GM21447 (cell line): ENCODE measurements around the gene FOXP1.

Experiments used
- ATAC-seq: cut with Tn5 transposase; IDR thresholded peaks from one replicate; pipeline ENCODE4 v1.9.1; 2021; ENCODE audit not compliant: unreplicated experiment

Gene FOXP1

DNA sequence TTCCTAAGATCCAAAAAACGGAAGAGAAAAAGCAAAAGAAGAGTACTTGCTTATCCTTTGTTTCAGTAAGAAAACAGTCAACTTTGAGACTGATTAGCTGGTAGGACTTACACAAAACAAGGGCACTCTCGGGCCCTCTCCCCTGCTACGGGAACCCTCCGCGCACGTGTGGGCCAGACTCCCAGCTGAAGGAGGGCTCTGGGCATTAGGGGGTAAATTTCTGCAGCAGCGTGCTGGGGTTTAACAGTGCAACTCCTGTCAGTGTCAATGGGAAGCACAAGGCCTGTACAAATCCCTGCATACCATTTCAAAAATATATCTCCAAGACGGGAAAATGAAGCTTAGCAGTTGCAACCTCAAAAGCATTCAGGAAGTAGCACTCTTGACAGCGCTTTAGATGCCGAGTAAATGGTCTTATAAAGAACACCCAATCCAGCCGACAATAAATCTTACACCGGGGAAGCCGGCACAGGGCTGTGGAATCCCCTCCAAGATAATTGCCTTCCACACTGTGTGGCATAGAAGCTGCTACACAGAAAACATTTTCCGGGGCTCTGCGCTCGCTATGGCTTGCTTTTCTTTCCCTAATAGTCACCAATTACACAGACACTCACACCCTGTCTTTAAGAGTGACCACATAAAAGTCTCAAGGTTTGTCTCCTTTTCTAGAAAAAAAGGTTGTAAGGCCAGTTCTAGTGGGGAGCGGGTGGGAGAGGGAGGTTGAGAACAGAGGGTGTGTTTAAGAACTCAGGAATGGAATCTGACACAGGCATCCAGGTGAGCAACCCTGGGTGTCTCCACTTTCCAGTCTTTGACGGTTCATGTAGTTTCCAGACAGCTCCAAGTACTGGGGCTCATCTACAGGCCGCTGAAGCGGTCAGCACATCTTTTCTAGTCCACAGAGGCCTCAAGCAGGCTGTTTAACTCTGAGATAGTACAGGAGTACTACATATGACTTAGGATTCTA lies 512.7 kb downstream of the FOXP1 start:
- no peak for ATAC-seq

DNA sequence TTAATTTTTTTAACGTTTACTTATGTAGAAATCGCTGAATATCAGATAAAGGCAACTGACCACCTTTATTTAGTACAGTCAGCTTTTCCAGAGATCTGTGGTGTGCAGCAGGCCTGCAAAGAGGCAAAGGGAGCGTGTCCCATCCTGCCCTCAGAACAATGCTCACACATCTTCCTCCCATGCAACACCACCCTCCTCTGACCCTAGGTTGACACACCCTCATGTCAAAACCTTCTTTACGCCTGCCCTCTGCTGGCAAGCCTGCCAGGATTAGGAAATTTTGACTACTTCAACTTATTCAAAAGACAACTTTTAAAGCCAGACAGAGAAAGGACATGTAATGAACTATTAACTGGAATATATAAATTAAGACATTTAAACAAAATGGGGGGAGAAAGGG lies 513.7 kb downstream of the FOXP1 start:
- no peak for ATAC-seq

DNA sequence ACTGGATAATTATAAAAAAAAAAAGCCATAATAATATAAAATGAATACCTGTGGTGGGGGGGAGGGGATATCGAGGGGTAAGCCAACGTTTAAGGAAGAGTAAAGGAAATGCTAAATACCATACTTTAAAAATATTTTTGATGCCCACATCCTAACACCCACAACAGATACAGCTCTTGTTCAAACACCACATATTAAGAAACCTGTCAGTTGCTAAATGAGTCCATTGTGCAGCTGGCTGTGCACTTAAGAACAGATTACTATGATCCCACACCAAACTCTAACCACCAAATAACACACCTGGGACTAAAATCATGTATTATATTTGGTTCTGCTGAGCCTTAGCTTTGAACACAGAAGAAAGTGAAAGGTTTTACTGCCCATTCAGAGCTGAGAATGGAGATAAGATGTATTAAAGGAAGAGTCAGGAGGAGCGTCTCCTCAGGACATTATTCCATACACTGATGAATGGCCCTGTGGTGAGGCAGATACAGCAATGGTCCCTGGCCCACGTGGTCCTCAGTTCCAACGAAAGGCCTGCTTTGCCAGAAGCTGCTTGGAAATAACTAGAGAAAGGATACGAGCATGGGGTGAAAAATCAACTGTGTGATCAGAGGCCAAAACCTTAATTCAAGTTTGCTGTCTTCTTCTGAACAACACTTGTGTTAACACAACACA lies 515.4 kb downstream of the FOXP1 start:
- ATAC-seq: no peak

DNA sequence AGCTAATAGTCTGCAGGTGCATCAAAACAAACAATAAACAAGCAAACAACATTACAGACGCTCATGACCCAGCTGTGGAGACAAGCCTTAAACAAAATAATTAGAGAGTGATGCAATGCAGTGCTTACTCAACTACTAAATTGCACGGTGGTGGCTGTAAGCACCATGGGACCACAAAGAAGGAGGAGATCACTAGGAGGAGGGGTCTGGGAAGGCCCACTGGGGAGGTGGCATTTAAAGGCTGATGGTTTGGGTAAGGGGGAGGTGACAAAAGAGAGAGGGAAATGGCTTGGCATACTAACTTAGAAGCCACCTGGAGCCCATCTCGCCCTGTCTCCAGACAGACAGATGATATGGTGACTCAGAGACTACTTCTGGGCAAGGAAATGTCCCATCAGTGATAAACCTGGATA lies 516.7 kb downstream of the FOXP1 start:
- no peak for ATAC-seq

DNA sequence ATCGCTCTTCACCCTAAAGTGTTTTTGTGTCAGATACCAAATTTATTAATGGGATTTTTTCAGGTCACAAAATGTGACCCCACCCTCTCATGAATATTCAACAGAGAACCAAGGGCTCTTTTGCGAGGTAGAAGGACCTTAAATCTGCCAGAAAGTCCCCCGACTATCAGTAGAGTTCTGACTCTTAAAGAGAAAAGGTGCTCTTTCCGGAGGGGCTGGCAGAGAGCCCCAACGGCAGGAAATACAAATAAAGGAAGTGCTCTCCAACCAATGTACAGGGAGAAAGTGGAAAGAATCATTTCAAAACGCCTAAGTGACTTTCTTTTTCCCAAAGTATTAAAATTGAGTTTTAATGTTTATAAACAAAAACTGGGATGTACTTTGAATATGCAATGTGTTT lies 517.2 kb downstream of the FOXP1 start:
- no peak for ATAC-seq

DNA sequence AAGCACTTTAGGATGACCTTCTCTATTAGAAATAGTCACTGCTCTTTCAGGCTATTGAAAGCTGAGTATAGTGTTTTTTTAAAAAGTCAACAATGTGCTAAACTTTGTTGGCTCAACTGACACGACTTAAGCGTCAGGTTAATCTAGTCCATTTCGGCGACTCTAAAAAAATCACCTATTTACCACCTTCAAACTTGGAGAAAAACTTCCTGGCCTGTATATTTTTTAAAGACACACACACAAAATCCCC lies 517.8 kb downstream of the FOXP1 start:
- no peak for ATAC-seq

DNA sequence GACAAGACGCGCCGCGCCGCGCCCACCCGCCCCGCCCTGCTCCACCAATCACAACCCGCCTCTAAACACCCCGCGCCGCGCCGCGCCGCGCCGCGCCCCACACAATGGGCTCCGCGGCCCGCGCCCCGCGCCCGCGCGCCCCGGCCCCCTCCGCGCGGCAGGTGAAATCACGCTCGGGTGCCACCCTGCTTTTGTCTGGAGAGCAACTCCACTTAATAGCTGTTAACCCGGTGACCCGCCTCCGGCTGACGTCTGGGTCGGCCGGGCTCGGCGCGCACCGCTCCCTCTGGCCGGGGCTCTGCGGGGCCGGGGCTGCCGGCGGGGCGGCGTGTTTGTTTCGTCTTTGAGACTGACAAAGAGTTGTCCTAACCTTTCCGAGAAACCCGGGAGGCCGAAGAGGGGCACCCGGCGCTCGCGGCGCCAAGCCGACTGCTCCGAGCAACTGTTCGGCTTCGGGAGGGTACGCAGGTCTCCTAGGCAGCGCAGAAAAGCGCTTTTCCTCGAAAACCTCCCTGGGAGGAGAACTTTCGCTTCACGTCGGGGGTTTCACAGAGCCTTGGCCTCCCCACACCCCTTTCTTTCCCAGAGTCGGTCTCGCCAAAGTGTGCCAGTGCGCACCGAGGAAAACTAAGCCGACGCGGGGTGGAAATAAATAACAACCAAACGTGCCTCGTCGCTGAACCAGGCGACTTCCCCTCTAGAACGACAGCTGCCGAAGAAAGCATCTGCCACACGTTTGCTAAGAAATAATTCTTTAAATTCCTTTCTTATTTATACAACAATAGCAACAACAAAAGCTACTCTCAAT lies 518.4 kb downstream of the FOXP1 start:
- ATAC-seq: no peak

DNA sequence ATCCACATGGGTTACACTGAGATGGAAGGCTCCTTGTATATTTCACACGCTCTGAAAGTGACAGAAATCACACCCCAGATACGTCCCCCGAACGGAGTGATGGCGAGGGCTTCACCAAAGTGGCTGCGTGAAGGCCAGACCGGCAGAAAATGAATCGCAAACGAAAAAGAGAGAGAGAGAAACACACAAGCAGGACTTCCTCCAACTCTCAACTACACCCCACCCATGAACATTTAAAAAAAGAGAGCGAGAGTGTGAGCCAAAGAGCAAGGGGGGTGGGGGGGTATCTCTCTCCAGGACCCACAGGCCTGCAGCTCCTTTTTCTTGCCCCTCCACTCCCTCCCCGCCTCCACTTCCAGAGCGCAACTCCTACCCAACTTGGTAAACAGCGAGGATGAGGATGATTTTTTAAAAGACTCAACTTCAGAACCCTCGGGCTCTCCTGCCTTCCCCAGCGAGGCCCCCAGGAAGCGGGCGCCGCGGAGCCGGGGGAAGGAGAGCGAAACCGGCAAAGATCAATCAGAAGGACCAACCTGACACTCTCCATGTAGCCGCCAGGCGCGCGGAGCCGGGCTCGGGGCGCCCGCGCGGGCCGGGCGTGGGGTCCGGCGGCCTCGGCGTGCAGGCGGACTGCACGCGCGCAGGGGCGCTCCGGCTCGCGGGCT lies 519.1 kb downstream of the FOXP1 start:
- peak; percentile 54 for ATAC-seq

DNA sequence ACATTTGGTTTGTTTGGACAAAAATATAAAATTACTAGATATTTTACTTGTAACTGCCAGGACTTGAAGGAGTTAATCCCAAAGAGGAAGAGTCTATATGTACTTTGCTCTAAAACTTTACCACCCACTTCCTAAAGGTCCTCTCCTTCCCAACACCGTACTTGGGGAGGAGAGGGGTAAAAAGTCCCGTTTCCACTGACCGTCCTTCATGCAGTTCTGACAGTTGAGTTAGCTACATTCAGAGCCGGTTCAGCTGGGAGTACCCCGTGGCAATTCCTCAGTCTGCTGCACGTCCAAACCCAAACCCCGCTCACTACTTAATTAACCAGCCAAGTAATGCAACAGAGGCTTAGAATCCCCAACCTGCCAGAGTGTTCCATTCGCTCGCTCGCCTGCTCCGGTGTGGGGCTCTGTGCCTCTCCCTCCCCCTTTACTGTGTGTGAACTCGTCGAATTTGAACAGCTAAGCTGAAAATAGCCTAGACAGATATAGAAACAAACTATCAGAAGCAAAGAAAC lies 519.7 kb downstream of the FOXP1 start:
- no peak for ATAC-seq

DNA sequence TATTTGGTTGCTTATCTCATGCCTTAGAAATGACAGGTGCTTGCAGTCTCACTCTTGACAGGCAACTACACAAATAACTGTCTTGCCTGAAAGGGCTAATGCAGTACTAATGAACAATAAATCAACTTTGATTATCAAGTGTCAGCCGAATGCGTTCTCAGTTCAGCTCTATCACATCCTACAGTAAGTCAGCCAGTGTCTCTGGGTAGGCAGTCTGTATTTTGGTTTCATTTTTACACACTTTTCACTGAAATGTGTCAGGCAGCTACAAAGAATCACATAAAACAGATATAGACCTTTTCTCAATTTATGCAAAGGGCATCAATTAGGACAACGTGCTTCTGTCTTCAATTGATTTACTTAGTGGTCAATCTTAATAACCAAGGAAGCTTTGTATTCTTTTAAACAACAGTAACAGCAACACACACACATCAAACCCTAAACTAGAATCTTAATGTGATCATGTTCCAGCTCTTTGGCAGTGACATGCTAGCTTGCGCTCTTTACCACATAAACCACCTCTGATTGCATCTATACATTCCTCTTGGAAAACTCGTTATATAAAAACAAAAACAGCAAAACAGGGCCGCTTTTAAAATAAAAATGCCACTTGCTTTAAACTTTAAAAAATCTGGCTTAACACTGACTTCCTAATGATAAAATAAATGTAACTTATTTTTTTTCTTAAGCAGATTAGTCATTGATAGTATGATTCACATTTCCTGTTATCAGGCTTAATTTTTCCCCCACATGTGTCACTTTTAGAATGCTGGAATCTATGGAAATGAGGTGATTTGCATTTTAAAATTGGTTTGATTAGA lies 520.4 kb downstream of the FOXP1 start:
- ATAC-seq: no peak

DNA sequence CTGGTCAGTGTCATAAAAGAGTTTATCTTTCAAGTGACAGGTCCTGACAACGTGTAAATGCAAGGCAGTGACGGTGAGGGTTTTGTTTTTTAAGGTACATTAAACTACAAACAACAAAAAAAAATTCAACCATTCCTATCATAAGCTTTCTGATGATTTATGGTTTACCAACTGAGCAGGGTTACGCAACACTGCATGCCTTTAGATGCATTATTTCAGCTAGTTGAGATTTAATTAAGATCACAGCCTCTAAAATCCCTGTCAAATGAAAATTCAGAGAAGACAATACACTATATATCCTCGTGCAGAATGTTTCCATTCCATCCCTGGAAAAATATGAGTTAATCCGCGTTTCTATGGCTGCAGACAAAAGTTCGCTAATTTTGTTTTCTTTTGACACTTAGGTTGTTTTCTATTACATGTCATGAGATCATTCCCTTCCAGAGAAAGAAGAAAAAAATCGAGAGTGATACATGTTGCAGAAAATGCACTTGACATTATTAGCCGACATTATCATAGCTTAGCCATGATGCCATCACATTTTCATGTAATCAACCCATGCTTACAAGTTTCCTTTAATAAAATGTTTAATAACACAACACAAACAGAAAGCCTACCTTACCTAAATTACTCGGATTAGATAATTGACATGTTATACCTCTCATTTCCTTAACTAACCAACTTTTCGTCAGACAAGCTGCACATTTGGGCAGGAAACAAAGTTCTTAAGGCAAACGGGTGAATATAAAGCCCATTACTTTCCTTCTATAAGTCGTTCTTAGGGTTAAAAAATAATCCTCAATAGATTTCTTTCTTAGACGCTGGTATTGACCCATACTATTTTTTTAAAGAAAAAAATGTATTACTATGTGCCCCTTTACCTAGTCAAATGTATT lies 521.2 kb downstream of the FOXP1 start:
- no peak for ATAC-seq

DNA sequence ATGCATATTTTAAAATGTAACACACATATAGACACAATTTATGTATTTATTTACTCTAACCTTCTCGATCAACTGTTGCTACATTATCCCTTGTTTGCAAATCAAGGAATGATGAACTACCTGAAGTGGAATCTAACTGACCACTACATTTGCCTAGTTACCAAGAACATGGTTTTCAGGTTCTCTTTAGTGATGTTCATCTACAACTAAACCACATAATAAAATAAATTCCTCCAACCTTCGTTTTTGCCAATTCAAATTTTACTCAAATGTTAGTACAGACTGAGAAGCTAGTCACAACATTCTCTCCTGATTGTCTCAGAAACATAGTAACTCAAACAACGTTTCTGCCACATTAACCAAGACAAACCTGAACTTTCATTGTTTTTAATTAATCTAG lies 521.9 kb downstream of the FOXP1 start:
- no peak for ATAC-seq

DNA sequence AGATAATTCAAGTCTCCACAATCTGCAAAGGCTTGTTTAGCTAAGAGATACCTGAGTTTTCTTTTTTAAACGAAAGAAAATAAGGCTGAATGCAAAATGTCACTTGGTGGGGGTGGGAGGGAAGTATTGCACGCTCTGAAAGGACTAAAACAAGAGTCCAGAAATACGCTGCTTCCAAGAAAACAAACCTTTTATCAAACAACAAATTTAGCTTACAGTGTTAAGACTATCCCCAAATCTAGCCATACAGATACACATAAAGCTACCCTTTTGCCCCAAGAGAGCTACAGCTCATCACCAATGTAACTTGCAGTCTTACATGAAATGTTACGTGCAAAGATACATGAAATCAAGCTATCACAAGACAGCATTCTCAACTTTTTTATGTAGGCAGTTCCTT lies 522.5 kb downstream of the FOXP1 start:
- ATAC-seq: no peak

DNA sequence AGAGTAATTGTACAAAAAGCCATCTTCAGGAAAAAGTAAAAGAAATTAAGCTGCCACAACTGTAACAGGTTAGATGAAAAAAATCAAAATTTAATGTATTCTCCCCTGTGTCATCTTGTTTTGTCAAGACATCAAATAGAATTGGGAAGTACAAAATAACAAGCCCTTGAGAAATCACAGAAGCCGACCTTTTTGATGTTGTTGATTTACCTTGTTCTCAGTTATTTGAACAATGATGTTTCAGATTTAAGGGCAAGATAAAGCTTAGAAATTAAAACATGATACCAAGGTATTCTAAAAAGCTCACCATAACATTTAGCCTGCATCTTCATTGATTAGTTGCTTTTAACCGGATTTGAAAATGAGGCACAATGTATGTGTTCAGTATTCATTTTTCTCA lies 523.0 kb downstream of the FOXP1 start:
- ATAC-seq: no peak

DNA sequence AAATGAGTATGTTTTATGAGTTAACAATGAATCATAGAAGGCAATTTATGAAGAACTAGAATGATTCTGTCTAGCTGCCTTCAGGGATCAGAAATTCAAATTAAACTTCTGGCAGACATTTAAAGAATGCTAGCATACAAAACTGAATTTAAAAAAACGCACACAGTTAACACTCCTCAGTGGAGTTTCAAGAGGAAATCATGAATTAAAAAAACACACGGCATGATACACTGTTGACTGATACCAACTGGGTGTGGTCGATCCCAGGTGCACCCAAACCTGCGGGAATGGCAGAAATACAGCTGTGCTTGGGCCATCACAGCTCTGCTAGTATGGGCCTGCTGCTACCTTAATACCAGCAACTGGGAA lies 526.0 kb downstream of the FOXP1 start:
- no peak for ATAC-seq

DNA sequence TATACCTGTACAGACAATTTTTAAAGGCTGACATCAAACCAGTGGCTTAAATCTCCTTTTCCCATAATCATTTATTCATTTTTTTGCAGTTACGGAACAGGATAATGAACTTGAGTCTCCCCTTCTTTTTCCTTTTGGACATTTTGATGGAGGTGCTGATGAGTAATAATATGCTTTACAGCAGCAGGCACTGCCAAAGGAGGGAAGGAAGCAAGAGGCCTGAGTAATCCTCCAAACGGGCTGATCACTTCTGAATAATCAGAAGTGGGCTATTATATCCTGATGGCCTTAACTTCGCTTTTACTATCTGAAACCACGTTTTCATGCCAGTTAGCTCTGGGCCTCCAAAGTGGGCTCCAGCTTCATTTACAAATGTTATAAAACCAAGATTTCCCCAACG lies 527.2 kb downstream of the FOXP1 start:
- ATAC-seq: no peak

DNA sequence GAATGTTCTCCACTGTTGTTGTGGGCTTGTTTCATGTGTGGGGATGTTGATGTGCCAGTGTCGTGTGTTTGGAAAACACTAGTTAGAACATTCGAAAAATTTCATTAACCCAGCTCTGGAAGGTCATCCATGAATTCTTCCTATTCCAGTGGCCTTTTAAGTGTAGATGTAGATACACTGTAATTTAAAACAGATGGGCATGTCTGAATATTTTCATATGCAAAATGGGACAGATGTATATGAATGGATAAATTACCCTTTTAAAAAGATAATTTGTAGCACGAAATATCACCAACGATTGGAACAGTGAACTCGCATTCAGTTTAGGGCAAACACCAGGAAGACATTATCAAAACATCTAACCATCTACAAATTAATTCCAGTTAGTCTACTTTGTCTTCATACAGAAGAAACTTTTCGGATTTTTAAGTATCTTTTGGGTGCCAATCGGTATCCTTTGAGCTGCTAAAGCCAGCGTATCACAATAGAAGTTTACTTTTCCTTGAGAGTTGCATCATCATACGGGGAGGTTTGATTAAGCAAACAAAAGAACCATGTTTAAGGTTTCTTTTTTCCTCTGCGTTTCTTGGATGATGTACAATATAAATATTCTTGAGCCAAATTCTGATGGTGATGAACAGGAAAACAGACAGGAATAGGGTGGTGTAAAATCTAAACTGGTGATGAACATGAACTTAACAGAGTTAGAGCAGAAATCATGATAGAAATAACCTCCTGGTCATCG lies 528.1 kb downstream of the FOXP1 start:
- no peak for ATAC-seq

DNA sequence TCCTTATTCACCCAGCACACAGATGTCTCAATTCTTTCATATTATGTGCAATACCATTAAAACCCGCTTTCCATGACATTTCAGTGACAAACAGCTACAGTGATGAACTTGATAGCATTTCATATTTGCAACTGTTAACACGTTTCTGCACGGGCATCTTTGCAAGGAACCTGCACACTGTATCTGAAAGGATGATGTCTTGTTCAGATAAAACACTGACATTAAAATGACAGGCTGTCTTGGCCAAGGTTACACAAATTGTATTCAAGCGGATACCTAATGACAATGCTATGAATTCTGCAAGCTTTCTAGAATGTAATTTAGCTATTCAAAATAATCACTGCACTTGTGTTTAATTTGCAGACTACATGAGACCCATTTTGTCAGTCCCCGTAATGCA lies 529.2 kb downstream of the FOXP1 start:
- no peak for ATAC-seq

DNA sequence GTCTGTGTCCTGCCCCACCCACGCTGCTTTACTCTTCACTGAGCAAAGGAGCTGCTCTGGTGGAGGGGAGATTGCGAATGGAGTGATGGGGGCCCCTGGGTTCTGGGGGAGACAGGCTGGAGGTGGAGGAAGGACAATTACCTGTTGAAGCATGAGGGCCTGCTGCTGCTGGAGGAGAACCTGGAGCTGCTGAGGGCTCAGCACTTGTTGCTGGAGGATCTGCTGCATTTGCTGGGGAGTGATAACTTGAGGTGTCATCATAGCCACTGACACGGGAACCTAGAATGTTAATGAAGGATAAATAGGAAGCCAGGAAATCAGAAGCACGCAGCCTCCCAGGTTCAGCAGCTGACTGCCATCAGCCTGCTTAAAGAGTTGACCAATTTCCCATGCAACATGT lies 530.0 kb downstream of the FOXP1 start:
- no peak for ATAC-seq
